ENCODE results near the gene USP25. TPM values are rescaled to one million over a fixed set of nuclear protein-coding genes. Genes with fewer than 3 reads are reported as not detected.
A peak's percentile ranks its signal among the peaks of the same experiment; 100 is the strongest.

USP25 gene
- total RNA-seq, 3 donors from 2014 or later: 33.5 to 48.2 (median 43.3) TPM

DNA sequence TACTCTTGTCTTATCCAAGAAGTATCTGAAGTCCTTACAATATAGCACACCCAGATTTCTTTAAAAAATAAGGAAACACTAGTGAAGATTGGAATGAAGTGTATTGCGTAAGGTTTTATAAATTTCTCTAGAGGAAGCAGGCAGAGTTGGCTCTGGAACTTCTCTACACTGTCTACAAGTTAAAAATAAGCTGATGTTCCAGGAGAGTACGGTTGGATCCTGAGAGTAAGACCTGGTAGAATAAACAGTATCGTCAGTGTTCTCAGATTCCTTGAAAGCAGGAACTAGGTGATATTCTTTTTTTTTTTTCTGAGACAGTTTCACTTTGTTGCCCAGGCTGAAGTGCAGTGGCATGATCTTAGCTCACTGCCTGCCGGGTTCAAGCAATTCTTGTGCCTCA, 107.9 kb downstream of the USP25 start:
- H3K36me3 ChIP-seq (ENCODE audit: low read depth): no peaks in the 10 kb centered on the region

DNA sequence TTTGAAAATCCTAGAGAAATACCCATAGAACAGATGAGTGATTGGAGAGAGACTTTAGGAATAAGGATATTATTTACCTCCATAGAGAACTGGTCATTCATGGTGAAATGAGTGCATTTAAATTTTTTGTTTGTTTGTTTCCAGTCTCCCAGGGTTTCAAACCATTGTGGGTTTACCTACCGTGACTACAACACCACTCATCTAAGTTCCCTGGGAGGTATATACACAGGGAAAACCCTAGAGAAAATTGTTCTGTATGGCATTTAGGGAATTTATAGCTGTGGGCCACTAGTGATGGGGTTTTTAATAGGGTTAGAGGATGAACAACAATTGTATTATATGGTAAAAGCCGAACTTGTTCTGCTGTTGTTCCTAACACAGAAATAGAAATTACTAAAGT, 109.2 kb downstream of the USP25 start:
- intact Hi-C loops (cut with DNase I, micrococcal nuclease): no loop called here
- Histone ChIP-seq H3K36me3 (ENCODE audit: low read depth) (no peaks in the 10 kb centered on the region), H3K9me3 (no peaks in the 10 kb centered on the region), H3K4me3 (no peak overlapping the region), H3K4me1 (ENCODE audit: low read depth) (peaks cover 14% of the 10 kb centered on the region)
- DNase-seq (no peak), ATAC-seq (no peak)
- TF ChIP-seq, protein P1, sequence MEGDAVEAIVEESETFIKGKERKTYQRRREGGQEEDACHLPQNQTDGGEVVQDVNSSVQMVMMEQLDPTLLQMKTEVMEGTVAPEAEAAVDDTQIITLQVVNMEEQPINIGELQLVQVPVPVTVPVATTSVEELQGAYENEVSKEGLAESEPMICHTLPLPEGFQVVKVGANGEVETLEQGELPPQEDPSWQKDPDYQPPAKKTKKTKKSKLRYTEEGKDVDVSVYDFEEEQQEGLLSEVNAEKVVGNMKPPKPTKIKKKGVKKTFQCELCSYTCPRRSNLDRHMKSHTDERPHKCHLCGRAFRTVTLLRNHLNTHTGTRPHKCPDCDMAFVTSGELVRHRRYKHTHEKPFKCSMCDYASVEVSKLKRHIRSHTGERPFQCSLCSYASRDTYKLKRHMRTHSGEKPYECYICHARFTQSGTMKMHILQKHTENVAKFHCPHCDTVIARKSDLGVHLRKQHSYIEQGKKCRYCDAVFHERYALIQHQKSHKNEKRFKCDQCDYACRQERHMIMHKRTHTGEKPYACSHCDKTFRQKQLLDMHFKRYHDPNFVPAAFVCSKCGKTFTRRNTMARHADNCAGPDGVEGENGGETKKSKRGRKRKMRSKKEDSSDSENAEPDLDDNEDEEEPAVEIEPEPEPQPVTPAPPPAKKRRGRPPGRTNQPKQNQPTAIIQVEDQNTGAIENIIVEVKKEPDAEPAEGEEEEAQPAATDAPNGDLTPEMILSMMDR (IDR thresholded peaks at IDR 0.05): no peak

More for the DNA sequence above, 107.9 kb downstream of the USP25 start:
- intact Hi-C loops (cut with DNase I, micrococcal nuclease): no loop called here
- DNase-seq: peak in 1 of 3 donors; percentile 14
- Histone ChIP-seq H3K4me1 (ENCODE audit: low read depth) (peaks cover 14% of the 10 kb centered on the region), H3K9me3 (no peaks in the 10 kb centered on the region), H3K4me3 (no peak overlapping the region)
- TF ChIP-seq, protein P1 (IDR thresholded peaks at IDR 0.05): no peak
- peak; percentile 87 for ATAC-seq

DNA sequence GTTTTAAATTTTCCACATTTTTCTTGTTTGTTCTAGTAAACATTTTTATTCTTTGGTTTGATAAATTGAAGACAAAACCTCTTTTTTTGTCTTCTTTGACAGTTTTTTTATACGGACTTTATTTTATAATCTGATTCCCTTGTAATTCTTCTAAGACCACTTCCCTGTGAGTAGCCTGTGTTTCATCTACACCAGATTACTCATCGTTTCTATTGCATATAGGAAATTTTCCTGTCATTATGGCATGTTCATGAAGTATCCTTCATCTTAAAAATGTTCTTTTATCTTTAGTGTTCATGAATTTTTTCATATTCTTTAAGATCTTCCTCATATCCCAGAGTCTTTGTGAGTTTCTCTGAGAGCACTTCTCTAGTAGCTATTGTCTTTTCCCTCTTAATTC, 109.8 kb downstream of the USP25 start:
- DNase-seq: no peak
- TF ChIP-seq, protein P1 (IDR thresholded peaks at IDR 0.05): no peak
- H3K9me3 ChIP-seq: no peaks in the 10 kb centered on the region
- no peak overlapping the region for H3K4me3 ChIP-seq
- intact Hi-C loops (cut with DNase I, micrococcal nuclease): no loop called here
- H3K36me3 ChIP-seq (ENCODE audit: low read depth): no peaks in the 10 kb centered on the region
- peaks cover 14% of the 10 kb centered on the region for H3K4me1 ChIP-seq (ENCODE audit: low read depth)
- no peak for ATAC-seq

DNA sequence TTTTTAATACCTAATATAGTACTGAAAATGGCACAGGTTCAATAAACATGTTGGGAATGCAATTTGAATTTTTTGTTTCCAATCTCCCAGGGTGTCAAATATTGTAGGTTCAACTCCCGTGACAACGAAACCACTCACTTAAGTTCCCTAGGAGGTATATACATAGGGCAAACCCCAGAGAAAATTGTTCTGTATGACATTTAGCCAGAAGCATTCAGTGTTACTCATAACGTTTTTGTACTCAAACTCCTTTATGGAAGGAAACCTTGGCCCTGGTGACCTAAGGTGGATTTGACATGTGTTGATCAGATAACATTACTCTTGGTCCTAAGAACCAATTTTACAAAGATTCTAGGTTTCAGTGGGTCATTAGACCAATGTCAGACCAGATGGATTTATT, 110.6 kb downstream of the USP25 start:
- H3K4me3 ChIP-seq: no peak overlapping the region
- TF ChIP-seq, protein P1 (IDR thresholded peaks at IDR 0.05): no peak
- ATAC-seq: no peak
- no peak for DNase-seq
- no peaks in the 10 kb centered on the region for H3K36me3 ChIP-seq (ENCODE audit: low read depth)
- no peaks in the 10 kb centered on the region for H3K9me3 ChIP-seq
- intact Hi-C loops (cut with DNase I, micrococcal nuclease): no loop called here
- peaks cover 14% of the 10 kb centered on the region for H3K4me1 ChIP-seq (ENCODE audit: low read depth)

DNA sequence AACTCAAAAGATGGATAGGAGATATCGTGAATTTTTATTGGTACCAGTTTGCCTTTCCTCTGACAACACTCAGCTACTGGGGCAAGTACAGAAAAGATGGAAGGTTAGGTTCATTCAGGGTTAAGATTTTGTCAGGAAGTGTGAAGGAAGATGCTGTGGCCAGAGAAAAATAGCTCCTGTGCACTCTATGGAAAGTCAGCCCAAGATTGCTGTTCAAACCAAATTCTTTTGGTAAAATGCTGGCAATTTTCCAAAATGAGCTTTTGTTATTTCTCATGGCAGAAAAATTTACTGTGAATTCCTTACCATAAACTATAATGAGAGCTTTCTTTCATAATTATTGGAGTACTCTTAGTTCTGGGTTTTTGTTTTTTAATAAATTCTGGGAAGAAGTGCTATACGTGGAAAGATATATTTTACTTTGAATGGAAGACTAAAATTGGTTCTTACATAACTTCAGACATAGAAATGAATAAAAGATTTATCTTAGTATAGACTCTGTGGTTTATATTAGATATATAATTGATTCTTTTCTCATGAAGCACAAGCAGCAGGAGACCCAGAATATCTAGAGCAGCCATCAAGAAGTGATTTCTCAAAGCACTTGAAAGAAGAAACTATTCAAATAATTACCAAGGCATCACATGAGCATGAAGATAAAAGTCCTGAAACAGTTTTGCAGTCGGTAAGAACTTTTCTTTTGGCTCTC, 112.2 kb downstream of the USP25 start:
- no peak for DNase-seq
- Histone ChIP-seq H3K4me3 (no peak overlapping the region), H3K36me3 (ENCODE audit: low read depth) (no peaks in the 10 kb centered on the region), H3K9me3 (no peaks in the 10 kb centered on the region), H3K4me1 (ENCODE audit: low read depth) (peaks cover 14% of the 10 kb centered on the region)
- TF ChIP-seq, protein P1 (IDR thresholded peaks at IDR 0.05): no peak
- intact Hi-C loops (cut with DNase I, micrococcal nuclease): no loop called here
- ATAC-seq: no peak

DNA sequence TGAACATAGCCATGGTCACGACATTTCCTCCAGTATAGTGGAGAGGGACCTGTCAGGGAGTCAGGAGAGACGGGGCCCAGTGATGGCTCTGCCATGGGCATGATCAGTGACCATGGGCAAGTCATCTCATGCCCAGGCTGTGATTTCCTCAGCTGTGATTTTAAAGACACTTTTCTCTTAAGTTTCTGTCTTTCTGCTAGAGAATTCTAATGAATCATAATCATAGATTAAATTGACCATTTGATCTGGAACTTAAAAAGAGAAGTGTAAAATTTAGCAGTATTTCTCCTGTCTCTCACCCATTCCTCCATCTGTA, 112.7 kb downstream of the USP25 start:
- intact Hi-C loops (cut with DNase I, micrococcal nuclease): no loop called here

More for the DNA sequence above, 112.7 kb downstream of the USP25 start:
- H3K9me3 ChIP-seq: no peaks in the 10 kb centered on the region
- peaks cover 11% of the 10 kb centered on the region for H3K4me1 ChIP-seq (ENCODE audit: low read depth)
- no peak for DNase-seq
- H3K4me3 ChIP-seq: no peak overlapping the region
- H3K36me3 ChIP-seq (ENCODE audit: low read depth): no peaks in the 10 kb centered on the region
- TF ChIP-seq, protein P1 (IDR thresholded peaks at IDR 0.05): no peak
- ATAC-seq: no peak
